Measurements from ENCODE around the gene PHKB.
"Not testable (repeated sequence)": the region's sequence is repeated elsewhere in the genome, so short reads cannot be mapped to it uniquely, and the experiment has no call there.

Gene PHKB

GRCh38 chr16:47657032-47657431, 195.9 kb downstream of the PHKB start:
- no peaks in the 10 kb centered on the region for H3K4me1 ChIP-seq (ENCODE audit: insufficient read depth, low read length)
- H3K9me3 ChIP-seq (ENCODE audit: control insufficient read depth, insufficient read depth, low read length), result no peaks in the 10 kb centered on the region
- H3K9ac ChIP-seq (ENCODE audit: low read depth, low read length), result no peak overlapping the region
- H3K36me3 ChIP-seq (ENCODE audit: insufficient read depth, low read length), result no peaks in the 10 kb centered on the region

DNA sequence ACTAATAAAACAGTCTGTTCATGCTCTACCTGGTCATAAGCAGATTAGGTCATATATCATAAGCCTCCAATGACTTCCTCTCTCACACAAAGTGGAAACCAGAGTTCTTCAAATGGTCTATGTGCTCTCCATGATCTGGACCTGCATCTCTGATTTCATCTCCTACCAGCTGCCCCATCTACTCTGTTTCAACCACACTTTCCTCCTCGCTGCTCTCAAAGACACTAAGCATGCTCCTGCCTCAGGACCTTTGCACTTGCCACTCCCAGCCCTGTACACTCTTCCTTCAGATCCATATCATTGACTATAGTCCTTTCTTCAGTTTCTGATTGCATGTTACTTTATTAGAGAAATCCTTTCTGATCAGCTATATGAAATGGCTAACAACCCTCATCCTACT, 196.8 kb downstream of the PHKB start:
- Histone ChIP-seq H3K36me3 (ENCODE audit: insufficient read depth, low read length) (no peaks in the 10 kb centered on the region), H3K9me3 (ENCODE audit: control insufficient read depth, insufficient read depth, low read length) (no peaks in the 10 kb centered on the region), H3K4me1 (ENCODE audit: insufficient read depth, low read length) (no peaks in the 10 kb centered on the region), H3K9ac (ENCODE audit: low read depth, low read length) (no peak overlapping the region)

DNA sequence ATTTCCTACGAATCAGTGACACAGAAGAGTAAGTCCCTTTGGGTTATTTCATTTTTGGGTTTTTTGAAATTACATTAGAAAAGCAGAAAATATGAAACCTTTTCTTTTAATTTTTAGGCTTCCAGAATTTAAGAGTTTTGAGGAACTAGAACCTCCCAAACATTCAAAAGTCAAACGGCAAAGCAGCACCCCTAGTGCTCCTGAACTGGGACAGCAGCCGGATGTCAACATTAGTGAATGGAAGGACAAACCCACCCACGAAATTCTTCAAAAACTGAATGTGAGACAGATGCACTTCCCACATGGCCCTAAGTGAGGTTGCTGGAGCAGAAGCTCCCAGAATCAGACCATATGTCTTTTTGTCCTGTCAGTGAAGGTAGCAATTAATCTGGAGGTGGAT, 199.4 kb downstream of the PHKB start:
- Histone ChIP-seq H3K9me3 (ENCODE audit: control insufficient read depth, insufficient read depth, low read length) (no peaks in the 10 kb centered on the region), H3K36me3 (ENCODE audit: insufficient read depth, low read length) (no peaks in the 10 kb centered on the region), H3K9ac (ENCODE audit: low read depth, low read length) (no peak overlapping the region), H3K4me1 (ENCODE audit: insufficient read depth, low read length) (no peaks in the 10 kb centered on the region)

- H3K4me1 ChIP-seq (ENCODE audit: insufficient read depth, low read length), result no peaks in the 10 kb centered on the region
- no peaks in the 10 kb centered on the region for H3K9me3 ChIP-seq (ENCODE audit: control insufficient read depth, insufficient read depth, low read length)
- H3K36me3 ChIP-seq (ENCODE audit: insufficient read depth, low read length), result no peaks in the 10 kb centered on the region
- no peak overlapping the region for H3K9ac ChIP-seq (ENCODE audit: low read depth, low read length)
These were observed 203.7 kb downstream of the PHKB start for GRCh38 chr16:47664653-47665325.

- no peaks in the 10 kb centered on the region for H3K4me1 ChIP-seq (ENCODE audit: insufficient read depth, low read length)
- no peak overlapping the region for H3K9ac ChIP-seq (ENCODE audit: low read depth, low read length)
- no peaks in the 10 kb centered on the region for H3K36me3 ChIP-seq (ENCODE audit: insufficient read depth, low read length)
- H3K9me3 ChIP-seq (ENCODE audit: control insufficient read depth, insufficient read depth, low read length), result no peaks in the 10 kb centered on the region
These were observed 205.3 kb downstream of the PHKB start for GRCh38 chr16:47666434-47666833.

DNA sequence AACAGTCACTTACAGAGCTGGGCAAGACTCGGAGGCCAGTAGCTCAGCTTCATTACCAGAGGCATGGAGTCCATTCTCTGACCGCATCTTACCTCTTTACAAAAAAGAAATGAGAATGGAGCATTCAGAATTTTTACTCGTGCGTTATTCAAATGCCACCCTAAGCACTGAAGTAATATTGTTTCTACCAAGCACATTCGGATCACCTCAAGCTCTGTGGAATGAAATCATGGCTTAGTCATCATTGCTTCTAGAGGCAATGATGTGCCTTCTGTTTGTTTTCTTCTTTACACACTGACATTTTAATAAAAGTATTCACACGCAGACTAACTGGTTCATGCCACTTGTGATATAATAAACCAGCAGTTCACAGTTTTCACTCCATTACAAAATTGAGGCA, 206.8 kb downstream of the PHKB start:
- Histone ChIP-seq H3K36me3 (ENCODE audit: insufficient read depth, low read length) (no peaks in the 10 kb centered on the region), H3K4me1 (ENCODE audit: insufficient read depth, low read length) (no peaks in the 10 kb centered on the region), H3K9me3 (ENCODE audit: control insufficient read depth, insufficient read depth, low read length) (no peaks in the 10 kb centered on the region), H3K9ac (ENCODE audit: low read depth, low read length) (no peak overlapping the region)

- Histone ChIP-seq H3K36me3 (ENCODE audit: insufficient read depth, low read length) (peaks cover 5% of the 10 kb centered on the region; the same call in 1 of the 2 replicates), H3K4me1 (ENCODE audit: insufficient read depth, low read length) (no peaks in the 10 kb centered on the region), H3K9me3 (ENCODE audit: control insufficient read depth, insufficient read depth, low read length) (no peaks in the 10 kb centered on the region), H3K9ac (ENCODE audit: low read depth, low read length) (no peak overlapping the region)
These were observed 211.3 kb downstream of the PHKB start for GRCh38 chr16:47672475-47672874.

DNA sequence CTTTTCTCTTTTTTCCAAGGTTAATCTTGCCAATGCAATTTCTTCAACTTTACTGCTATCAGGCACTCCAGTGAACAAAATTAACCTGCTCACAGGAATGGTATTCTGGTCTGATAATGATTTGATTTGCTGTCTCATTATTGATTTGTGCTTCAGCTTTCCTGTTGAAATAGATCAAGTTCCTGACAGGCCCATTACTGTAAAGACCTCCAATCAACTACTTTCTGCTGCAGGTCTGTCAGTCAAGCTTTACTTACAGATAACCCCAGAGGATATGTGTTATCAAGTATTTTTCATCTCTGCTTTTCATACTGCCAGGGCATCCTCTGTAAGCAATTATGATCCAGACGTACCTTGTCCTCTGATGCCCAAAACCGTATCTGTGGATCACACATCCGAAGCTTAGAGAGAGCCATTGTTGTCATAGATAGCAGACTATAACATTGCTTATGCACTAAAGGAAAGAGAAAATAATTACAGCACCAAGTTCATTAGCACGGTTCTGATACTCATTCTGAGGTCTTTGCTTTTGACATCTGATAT, 215.6 kb downstream of the PHKB start:
- Histone ChIP-seq H3K36me3 (ENCODE audit: insufficient read depth, low read length) (peaks cover 5% of the 10 kb centered on the region; the same call in 1 of the 2 replicates), H3K9ac (ENCODE audit: low read depth, low read length) (no peak overlapping the region), H3K4me1 (ENCODE audit: insufficient read depth, low read length) (no peaks in the 10 kb centered on the region), H3K9me3 (ENCODE audit: control insufficient read depth, insufficient read depth, low read length) (no peaks in the 10 kb centered on the region)

DNA sequence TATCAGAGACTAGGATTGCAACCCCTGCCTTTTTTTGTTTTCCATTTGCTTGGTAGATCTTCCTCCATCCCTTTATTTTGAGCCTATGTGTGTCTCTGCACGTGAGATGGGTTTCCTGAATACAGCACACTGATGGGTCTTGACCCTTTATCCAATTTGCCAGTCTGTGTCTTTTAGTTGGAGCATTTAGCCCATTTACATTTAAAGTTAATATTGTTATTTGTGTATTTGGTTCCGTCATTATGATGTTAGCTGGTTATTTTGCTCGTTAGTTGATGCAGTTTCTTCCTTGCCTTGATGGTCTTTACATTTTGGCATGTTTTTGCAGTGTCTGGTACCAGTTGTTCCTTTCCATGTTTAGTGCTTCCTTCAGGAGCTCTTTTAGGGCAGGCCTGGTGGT, 220.4 kb downstream of the PHKB start:
- H3K9ac ChIP-seq (ENCODE audit: low read depth, low read length); H3K4me1 ChIP-seq (ENCODE audit: insufficient read depth, low read length); H3K36me3 ChIP-seq (ENCODE audit: insufficient read depth, low read length): not testable (repeated sequence)
- H3K9me3 ChIP-seq (ENCODE audit: control insufficient read depth, insufficient read depth, low read length), result 0 out of 2 replicates have a peak, but pooled peaks cover 12% of the 10 kb centered on the region

- Histone ChIP-seq H3K36me3 (ENCODE audit: insufficient read depth, low read length) (no peaks in the 10 kb centered on the region), H3K4me1 (ENCODE audit: insufficient read depth, low read length) (peaks cover 6% of the 10 kb centered on the region; the same call in 1 of the 2 replicates), H3K9ac (ENCODE audit: low read depth, low read length) (no peak overlapping the region), H3K9me3 (ENCODE audit: control insufficient read depth, insufficient read depth, low read length) (0 out of 2 replicates have a peak, but pooled peaks cover 12% of the 10 kb centered on the region)
These were observed 226.6 kb downstream of the PHKB start for GRCh38 chr16:47687694-47688093.

DNA sequence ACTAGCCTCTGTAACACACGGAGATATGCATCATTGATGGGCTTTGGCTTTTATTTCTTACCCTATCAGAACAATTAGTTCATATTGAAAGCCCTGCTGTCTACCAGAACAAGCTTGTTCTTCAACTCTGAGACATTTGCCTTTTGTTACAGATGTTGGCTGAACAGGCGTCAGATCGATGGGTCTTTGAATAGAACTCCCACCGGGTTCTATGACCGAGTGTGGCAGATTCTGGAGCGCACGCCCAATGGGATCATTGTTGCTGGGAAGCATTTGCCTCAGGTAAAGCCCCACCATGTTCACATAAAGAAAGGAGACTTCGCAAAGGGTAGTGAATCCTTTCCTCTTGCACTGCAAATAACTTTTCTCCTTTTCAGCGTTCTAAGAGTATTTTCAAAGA, 232.1 kb downstream of the PHKB start:
- Histone ChIP-seq H3K9ac (ENCODE audit: low read depth, low read length) (no peak overlapping the region), H3K36me3 (ENCODE audit: insufficient read depth, low read length) (no peaks in the 10 kb centered on the region), H3K9me3 (ENCODE audit: control insufficient read depth, insufficient read depth, low read length) (no peaks in the 10 kb centered on the region), H3K4me1 (ENCODE audit: insufficient read depth, low read length) (no peaks in the 10 kb centered on the region)

DNA sequence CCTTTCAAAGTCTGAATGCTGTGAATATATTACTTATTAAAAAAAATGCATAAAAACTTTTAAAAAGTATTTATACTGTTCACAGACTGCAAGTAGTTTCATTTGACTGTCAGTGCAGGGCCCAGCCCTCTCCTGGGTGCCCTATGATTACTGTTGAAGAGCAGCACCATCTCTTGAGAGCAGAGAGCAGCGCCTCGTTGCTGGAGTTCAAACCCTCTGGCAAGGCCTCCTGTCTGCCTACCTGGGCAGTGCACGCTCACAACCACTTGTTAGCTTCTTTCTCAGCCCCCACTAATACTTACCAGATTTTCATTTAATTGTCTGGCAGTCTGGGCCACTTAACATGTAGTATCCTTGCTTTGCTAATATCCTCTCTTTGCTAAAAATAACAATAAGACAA, 233.4 kb downstream of the PHKB start:
- Histone ChIP-seq H3K36me3 (ENCODE audit: insufficient read depth, low read length) (no peaks in the 10 kb centered on the region), H3K9ac (ENCODE audit: low read depth, low read length) (no peak overlapping the region), H3K4me1 (ENCODE audit: insufficient read depth, low read length) (no peaks in the 10 kb centered on the region), H3K9me3 (ENCODE audit: control insufficient read depth, insufficient read depth, low read length) (no peaks in the 10 kb centered on the region)

DNA sequence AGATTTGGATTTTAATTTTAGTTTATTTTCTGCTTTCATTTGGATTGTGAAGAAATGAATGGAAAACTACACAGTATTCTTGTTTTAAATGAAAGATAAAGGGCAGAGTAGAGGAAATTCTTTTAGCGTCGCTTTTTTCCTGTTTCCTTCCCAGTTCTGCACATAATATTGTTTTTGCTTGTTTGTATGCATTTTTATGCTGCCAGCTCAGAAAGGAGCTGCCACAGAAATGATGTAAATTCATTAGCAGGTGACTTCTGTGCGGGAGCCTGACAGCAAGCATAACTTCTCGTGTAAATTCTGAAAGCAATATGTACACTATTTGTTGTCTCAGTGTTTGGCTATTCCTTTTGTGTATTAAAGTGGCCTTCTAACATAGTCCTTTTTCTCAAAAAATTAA, 234.6 kb downstream of the PHKB start:
- Histone ChIP-seq H3K9ac (ENCODE audit: low read depth, low read length) (no peak overlapping the region), H3K9me3 (ENCODE audit: control insufficient read depth, insufficient read depth, low read length) (no peaks in the 10 kb centered on the region), H3K4me1 (ENCODE audit: insufficient read depth, low read length) (0 out of 2 replicates have a peak, but pooled peaks cover 7% of the 10 kb centered on the region), H3K36me3 (ENCODE audit: insufficient read depth, low read length) (no peaks in the 10 kb centered on the region)

DNA sequence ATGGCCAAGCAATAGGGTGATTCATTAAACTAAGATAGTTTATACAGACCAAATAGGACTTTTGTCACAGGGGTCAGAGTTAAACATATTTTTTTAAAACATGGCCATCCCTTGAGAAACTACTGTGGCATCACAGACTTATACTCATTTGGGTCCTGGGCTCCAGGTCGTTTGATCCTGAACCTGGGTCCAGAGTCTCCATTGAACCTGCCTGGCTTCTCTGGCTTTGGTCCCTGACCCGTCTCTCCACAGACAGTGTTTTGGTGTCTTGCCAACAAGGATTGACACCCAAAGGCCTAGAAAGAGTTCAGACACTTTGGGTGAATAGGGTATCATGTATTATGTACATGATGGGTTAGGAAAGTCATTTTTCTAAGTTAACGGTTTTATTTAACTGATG, 236.7 kb downstream of the PHKB start:
- H3K4me1 ChIP-seq (ENCODE audit: insufficient read depth, low read length), result peaks cover 11% of the 10 kb centered on the region; the same call in 1 of the 2 replicates
- no peaks in the 10 kb centered on the region for H3K36me3 ChIP-seq (ENCODE audit: insufficient read depth, low read length)
- no peak overlapping the region for H3K9ac ChIP-seq (ENCODE audit: low read depth, low read length)
- no peaks in the 10 kb centered on the region for H3K9me3 ChIP-seq (ENCODE audit: control insufficient read depth, insufficient read depth, low read length)

- H3K36me3 ChIP-seq (ENCODE audit: insufficient read depth, low read length), result no peaks in the 10 kb centered on the region
- H3K4me1 ChIP-seq (ENCODE audit: insufficient read depth, low read length), result peaks cover 11% of the 10 kb centered on the region; the same call in 1 of the 2 replicates
- no peak overlapping the region for H3K9ac ChIP-seq (ENCODE audit: low read depth, low read length)
- no peaks in the 10 kb centered on the region for H3K9me3 ChIP-seq (ENCODE audit: control insufficient read depth, insufficient read depth, low read length)
These were observed 238.0 kb downstream of the PHKB start for GRCh38 chr16:47699106-47699505.
